KOPT-K1 (cell line): ENCODE data around the gene C2orf80.
"Not testable (repeated sequence)": the region's sequence is repeated elsewhere in the genome, so short reads cannot be mapped to it uniquely, and the experiment has no call there.

Experiments
- H3K27ac ChIP-seq: fragments of 200-600 bp; sonication (generic); 2 replicates; pipeline ENCODE4 v1.5.1; 2016; ENCODE audit warnings: antibody characterized with exemption, mild to moderate bottlenecking, low read depth, low read length; ENCODE audit not compliant: poor library complexity, severe bottlenecking
- H3K36me3 ChIP-seq: fragments of 200-600 bp; sonication (generic); 2 replicates; pipeline ENCODE4 v1.5.1; 2017; ENCODE audit warnings: antibody characterized with exemption, mild to moderate bottlenecking, low read length, moderate library complexity; ENCODE audit not compliant: insufficient read depth
- H3K9me3 ChIP-seq: fragments of 200-600 bp; sonication (generic); 2 replicates; pipeline ENCODE4 v1.5.1; 2017; ENCODE audit warnings: antibody characterized with exemption, low read length, mild to moderate bottlenecking; ENCODE audit not compliant: insufficient read depth, poor library complexity, severe bottlenecking

Gene C2orf80

DNA sequence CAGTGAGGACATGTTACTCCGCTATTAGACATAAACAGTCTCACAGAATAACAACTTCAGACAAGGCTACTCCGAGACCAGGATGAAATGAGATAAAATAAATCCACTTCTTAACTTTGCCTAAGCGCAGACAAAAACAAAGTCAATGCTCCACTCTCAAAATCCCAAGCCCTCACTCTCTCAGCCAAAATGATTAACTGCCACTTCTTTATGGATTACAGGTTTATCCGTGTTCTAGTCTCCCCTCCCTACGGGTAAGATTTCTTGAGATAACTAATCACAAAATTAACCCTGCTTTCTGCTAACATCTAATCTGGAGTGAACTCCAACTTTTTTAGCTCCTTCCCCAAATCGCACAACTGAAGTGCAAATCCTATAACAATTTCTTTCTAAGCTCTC, 59.1 kb downstream of the C2orf80 start:
- H3K36me3 ChIP-seq, result no peaks in the 10 kb centered on the region
- no peak overlapping the region for H3K27ac ChIP-seq
- no peaks in the 10 kb centered on the region for H3K9me3 ChIP-seq

DNA sequence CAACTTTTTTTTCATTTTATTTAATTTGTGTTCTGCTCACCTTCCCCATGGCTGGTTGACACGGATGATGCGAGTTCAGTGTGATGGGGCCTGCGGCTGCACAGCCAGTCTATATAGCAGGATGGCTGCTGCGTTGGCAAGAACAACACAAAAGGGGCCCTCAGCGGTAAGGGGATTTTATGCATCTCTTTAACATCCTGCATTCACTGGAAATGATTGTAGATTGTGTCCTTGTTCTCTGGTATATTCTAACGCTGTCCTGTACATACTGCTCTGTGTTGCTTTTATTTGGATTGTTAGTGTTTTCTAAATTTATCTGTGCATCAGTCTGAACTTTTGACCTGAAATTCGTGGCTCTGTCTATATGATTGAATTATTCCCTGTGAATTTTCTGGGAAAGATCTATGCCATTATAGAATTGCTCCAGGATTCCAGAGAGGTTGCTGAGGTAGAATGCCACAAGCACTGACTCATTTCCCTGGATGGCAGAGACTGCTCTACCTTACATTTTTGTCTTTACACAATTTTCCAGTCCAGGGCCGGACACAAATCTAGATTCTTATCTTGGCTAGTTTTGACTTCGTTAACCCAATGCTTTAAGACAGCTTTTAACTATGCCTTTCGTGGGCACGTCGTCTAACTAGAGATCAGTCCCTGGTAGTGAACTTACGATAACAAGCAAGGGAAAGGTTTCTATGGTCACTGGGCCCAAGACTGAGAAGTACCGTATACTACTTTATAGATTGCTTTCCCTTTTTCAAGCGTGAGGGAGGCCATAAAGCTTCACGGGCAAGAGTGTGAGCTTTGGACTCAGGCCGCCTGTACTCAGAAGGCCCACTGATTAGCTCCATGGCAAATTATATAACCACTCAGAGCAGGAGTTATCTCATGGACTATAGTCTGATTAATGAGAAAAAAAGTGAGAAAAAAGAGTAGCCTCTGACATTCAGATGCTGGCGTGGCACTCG, 59.8 kb downstream of the C2orf80 start, which contains the start of gene CRYGC:
Gene CRYGC (minus strand): TSS at position 85 of the 968 bp plus-strand sequence. CDS start 36 bp downstream, at position 49.
- no peak within 1 kb of the TSS for H3K27ac ChIP-seq
- H3K9me3 ChIP-seq, result no peaks in the 10 kb centered on the region
- H3K36me3 ChIP-seq, result no peaks in the 10 kb centered on the region

- Histone ChIP-seq H3K27ac (no peak overlapping the region), H3K9me3 (no peaks in the 10 kb centered on the region), H3K36me3 (no peaks in the 10 kb centered on the region)
These were observed 61.7 kb downstream of the C2orf80 start for GRCh38 chr2:208128136-208128535.

- Histone ChIP-seq H3K9me3 (no peaks in the 10 kb centered on the region), H3K27ac (no peak overlapping the region), H3K36me3 (no peaks in the 10 kb centered on the region)
These were observed 62.7 kb downstream of the C2orf80 start for GRCh38 chr2:208127090-208127489.

GRCh38 chr2:208125251-208125650, 64.6 kb downstream of the C2orf80 start:
- H3K27ac ChIP-seq, result no peak overlapping the region
- H3K9me3 ChIP-seq, result no peaks in the 10 kb centered on the region
- no peaks in the 10 kb centered on the region for H3K36me3 ChIP-seq

DNA sequence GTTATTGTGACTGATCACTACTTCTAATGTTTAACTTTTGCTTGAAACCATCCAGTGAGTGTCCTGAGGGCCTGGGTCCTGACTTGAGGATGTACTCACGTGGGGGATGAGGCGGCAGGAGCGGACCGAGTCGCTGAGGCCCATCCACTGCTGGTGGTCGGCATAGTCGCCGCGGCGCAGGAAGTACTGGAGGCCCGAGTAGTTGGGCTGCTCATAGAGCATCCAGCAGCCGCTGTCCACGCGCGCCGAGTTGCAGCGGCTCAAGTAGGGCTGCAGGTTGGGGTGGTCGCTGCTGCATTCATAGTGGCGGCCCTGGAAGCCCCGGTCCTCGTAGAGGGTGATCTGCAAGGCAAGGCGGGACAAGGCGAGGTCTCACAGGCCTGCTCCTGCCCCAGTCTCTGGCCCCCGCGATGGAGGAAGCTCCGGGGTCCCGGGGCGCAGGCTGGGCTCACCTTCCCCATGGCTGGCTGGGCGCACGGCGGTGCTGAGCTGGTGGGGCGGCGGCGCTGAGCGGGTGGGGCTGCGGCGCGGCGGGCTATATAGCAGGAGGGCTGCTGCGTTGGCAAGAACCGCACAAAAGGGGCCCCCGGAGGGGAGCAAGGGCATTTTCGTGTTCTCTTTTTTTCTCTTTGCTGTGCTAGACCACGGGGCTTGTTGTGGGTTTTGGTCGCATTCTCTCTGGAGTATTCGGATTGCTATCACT, 65.7 kb downstream of the C2orf80 start, which contains the start of gene CRYGD:
Gene CRYGD (minus strand): TSS at position 512 of the 703 bp plus-strand sequence. CDS start 51 bp downstream, at position 461.
- not testable (repeated sequence) for H3K9me3 ChIP-seq, H3K36me3 ChIP-seq, H3K27ac ChIP-seq

- Histone ChIP-seq H3K9me3 (no peaks in the 10 kb centered on the region), H3K36me3 (no peaks in the 10 kb centered on the region), H3K27ac (no peak overlapping the region)
These were observed 67.6 kb downstream of the C2orf80 start for GRCh38 chr2:208122248-208122647.

DNA sequence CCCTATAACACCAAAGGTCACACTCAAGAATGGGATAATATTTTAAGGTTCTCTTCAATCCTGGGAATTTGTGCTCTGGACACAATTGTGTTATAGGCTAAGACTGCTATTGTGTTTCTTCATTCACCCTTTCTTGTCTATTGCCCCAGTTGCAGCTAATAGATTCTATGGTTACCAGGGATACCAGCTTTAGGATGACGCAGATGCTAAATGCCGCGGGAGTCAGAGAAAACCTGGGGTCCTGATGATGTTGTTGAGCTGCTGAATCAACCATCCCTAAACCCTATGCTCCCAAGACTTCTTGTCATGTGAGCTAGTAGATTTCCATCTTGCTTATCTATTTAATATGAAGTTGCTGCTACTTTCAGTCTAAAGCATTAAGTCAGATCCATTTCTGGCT, 70.9 kb downstream of the C2orf80 start:
- no peaks in the 10 kb centered on the region for H3K9me3 ChIP-seq
- H3K36me3 ChIP-seq, result no peaks in the 10 kb centered on the region
- no peak overlapping the region for H3K27ac ChIP-seq

DNA sequence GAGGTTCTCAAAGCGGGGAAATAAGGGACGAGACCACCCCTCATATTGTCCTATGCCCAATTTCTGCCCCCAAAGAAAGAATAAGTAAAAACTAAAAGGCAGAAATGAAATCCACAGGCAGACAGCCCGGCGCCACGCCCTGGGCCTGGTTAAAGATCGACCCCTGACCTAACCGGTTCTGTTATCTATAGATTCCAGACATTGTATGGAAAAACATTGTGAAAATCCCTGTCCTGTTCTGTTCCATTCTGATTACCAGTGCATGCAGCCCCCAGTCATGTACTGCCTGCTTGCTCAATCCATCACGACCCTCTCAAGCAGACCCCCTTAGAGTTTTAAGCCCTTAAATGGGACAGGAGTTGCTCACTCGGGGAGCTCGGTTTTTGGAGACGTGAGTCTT, 72.4 kb downstream of the C2orf80 start:
- not testable (repeated sequence) for H3K36me3 ChIP-seq, H3K9me3 ChIP-seq, H3K27ac ChIP-seq
